CD4-positive, alpha-beta T cell treated with Interleukin-4 for 1 hour (primary cell): ENCODE data around the gene OR2M3.
"Not testable (repeated sequence)": the region's sequence is repeated elsewhere in the genome, so short reads cannot be mapped to it uniquely, and the experiment has no call there.

Source experiments
- DNase-seq, 2 donors: peaks; one replicate each; pipeline ENCODE4 v3.0.0-alpha.2; 2020 to 2022

OR2M3 gene

GRCh38 chr1:248196965-248197364 lies at the start of gene OR2M3:
OR2M3 (plus strand) TSS chr1:248197265; CDS start chr1:248203068, 5,803 bp downstream.
- no peak for DNase-seq

- DNase-seq = no peak
Measured at GRCh38 chr1:248152056-248152827, 44.8 kb upstream of the OR2M3 start.

- no peak for DNase-seq
Measured at GRCh38 chr1:248155927-248156326, 41.1 kb upstream of the OR2M3 start.

GRCh38 chr1:248158758-248159157 lies 38.3 kb upstream of the OR2M3 start:
- no peak for DNase-seq

GRCh38 chr1:248164031-248164430 lies 33.0 kb upstream of the OR2M3 start:
- DNase-seq = no peak

GRCh38 chr1:248165186-248165585 lies 31.9 kb upstream of the OR2M3 start:
- no peak for DNase-seq

- no peak for DNase-seq
Measured at GRCh38 chr1:248174521-248174920, 22.5 kb upstream of the OR2M3 start, which contains the start of gene OR2M2. OR2M2 (plus strand) TSS chr1:248174821; CDS start chr1:248179986, 5,165 bp downstream.

- no peak for DNase-seq
Measured at GRCh38 chr1:248183996-248184395, 13.1 kb upstream of the OR2M3 start.

- no peak for DNase-seq
Measured at GRCh38 chr1:248187363-248187762, 9.7 kb upstream of the OR2M3 start.

GRCh38 chr1:248189026-248189425 lies 8.0 kb upstream of the OR2M3 start:
- DNase-seq = no peak

- no peak for DNase-seq
Measured at GRCh38 chr1:248194117-248194516, 2.9 kb upstream of the OR2M3 start.

- no peak for DNase-seq
Measured at GRCh38 chr1:248215880-248216279, 18.8 kb downstream of the OR2M3 start.

GRCh38 chr1:248225537-248225936 lies 28.5 kb downstream of the OR2M3 start:
- no peak for DNase-seq

- no peak for DNase-seq
Measured at GRCh38 chr1:248229360-248229908, 32.4 kb downstream of the OR2M3 start.

- no peak for DNase-seq
Measured at GRCh38 chr1:248231117-248231516, 34.1 kb downstream of the OR2M3 start, which contains the start of gene OR2M4. OR2M4 (plus strand) TSS chr1:248231417; CDS start chr1:248238929, 7,512 bp downstream.

GRCh38 chr1:248239478-248239877 lies 42.4 kb downstream of the OR2M3 start:
- no peak for DNase-seq

- DNase-seq = peak in 1 of 2 donors; percentile 22
Measured at GRCh38 chr1:248243204-248243603, 46.1 kb downstream of the OR2M3 start.

- not testable (repeated sequence) for DNase-seq
Measured at GRCh38 chr1:248259309-248259708, 62.2 kb downstream of the OR2M3 start.
